Stimulated activated CD4-positive, alpha-beta T cell treated with anti-CD3 and anti-CD28 coated beads, Interleukin-4, amount 100 ng/mL, for 1 hour (primary cell): Measurements from ENCODE around the gene CDON.

ENCODE experiments used
- DNase-seq: peaks from one replicate; pipeline ENCODE4 v3.0.0-alpha.2; 2020

Gene CDON

DNA sequence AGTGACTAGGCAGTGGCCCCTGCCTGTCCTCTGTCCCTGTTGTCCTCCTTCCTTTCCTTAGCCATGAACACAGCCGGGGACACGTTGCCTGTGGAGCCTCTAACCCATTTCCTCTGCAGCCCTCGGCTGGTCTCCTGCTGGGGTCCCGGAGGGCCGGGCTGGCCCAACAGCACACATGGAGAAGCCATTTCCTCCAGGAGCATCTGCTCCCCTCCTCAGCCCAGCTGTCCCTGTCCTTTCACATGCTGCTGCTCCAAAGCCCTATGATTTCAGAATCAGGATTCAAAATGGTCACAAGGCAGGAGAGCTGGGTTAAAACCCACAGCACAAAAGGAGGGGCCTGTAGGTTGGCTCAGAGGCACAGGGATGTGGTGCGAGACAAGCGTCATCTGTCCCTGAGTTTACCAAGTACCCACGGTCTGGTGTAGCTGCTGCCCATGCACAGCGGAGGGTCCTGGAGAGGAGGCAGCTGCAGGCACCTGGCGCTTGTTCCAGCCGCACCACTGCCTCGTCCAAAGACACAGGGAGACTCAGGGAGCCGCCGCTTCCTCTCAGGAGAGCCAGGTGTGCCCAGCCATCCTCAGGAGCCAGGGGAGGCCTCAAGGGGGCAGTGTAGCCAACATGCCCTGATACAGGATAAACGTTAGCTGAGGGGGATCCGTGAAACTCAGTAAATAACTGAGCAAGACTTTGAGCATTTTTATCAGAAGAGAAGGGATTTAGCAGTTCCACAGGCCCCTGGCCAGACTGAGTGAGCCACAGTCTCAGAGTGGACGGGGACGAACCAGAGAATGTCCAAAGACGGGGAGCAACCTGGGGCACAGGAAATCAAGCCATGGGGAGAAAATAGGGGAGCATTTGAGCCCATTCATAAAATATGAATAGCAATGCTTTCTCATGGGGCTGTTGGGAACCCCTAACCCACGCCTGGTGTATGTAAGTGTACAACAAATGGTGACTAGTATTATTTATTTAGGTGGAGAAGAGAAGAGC lies 120.8 kb downstream of the CDON start:
- peak; percentile 61 for DNase-seq

- DNase-seq = no peak
These were observed 121.4 kb downstream of the CDON start for GRCh38 chr11:125941267-125941618.

DNA sequence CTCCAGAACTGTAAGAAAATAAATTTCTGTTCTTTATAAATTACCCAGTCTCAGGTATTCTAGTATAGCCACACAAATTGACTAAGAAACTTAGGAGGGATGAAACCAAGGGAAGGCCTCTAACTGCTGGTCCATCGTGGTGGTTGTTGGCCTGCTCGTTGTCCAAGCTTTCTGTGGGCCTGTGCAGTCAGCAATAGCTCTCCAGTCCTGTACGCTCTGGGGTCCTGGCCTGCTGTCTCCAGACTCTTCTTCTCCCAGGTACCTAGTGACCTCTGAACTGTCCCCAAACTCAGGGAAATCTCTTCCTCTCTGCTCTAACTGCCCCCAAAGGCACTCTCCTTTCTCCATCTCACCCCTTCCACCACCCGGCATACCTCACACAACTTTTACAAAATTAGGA lies 122.5 kb downstream of the CDON start:
- no peak for DNase-seq

DNA sequence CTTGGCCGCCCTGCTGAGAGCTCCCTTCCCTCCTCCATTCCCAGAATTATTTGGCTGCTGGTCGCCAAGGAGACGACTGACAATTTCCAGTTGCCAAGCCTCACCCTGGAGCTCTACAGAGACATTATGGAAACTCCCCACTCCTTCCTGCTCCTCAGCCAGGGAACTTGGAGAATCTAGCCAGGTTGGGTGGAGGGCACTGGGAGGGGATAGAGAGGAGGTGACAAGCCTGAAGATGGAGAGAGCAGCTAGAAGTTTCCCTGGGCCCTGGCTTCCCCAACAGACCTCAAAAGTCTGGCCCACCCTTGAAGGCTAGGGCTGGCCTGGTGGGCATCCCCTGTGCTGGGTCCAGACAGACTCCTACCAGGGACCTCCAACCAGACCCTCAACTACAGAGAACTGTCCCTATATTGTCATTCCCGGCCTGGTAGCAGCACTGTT lies 123.6 kb downstream of the CDON start:
- DNase-seq = no peak

DNA sequence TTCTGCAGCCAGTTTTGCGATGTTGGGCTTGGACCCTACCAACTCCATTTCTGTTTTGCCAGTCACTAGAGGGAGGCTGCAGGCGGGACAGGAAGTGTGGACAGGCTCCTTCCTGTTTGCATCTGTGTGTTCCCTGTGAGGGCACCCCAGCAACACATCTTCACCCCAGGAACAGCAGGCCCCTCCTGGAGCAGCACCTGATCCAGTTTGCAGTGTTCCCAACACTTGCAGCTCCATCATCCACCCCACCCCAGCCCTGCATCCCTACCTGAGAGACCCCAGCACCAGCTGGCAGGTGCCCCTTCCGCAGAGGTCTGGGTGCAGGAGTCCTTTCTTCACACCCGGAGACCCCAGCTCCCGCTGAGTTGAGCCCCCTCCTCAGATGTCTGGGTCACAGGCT lies 124.2 kb downstream of the CDON start:
- no peak for DNase-seq

DNA sequence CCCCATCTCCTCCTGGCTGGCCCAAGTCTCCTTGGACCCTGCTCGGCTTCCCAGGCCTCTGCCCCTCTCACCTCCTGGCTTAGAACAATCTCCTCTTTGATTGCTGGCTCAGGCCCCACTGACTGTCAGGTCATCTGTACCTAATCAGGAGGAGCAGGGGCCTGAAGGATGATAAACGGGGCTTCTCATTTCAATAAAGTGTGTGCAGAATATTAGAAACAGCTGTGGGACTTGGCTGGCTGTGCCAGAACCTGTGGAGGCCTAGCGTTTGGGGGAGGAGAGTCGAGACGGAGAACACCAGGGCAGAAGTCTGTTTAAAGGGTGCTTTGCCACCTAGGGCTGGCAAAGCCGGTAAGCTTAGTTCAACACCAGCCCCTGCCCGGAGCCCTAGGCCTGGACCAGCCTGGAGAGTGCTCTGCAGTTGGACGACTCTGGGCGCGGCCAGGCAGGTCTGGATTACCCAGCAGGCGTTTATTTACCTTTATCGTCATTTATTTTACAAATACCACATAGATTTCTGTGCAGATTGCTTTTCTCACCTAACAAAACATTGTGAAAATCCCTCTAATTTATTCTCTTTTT lies 127.0 kb downstream of the CDON start:
- no peak for DNase-seq

- no peak for DNase-seq
These were observed 127.6 kb downstream of the CDON start for GRCh38 chr11:125935056-125935455.

DNA sequence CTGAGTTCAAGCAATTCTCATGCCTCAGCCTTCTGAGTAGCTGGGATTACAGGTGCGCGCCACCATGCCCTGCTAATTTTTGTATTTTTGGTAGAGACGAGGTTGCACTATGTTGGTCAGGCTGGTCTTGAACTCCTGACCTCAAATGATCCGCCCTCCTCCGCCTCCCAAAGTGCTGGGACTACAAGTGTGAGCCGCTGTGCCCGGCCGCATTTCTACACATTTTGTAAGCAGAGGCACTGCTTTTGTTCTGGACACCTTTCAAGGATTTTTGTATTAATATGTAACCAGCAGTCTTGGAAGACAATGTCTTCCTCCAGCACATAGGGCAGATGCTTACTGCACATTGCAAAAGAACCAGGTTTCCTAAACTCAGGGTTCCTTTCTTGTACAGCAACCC lies 128.2 kb downstream of the CDON start:
- no peak for DNase-seq

DNA sequence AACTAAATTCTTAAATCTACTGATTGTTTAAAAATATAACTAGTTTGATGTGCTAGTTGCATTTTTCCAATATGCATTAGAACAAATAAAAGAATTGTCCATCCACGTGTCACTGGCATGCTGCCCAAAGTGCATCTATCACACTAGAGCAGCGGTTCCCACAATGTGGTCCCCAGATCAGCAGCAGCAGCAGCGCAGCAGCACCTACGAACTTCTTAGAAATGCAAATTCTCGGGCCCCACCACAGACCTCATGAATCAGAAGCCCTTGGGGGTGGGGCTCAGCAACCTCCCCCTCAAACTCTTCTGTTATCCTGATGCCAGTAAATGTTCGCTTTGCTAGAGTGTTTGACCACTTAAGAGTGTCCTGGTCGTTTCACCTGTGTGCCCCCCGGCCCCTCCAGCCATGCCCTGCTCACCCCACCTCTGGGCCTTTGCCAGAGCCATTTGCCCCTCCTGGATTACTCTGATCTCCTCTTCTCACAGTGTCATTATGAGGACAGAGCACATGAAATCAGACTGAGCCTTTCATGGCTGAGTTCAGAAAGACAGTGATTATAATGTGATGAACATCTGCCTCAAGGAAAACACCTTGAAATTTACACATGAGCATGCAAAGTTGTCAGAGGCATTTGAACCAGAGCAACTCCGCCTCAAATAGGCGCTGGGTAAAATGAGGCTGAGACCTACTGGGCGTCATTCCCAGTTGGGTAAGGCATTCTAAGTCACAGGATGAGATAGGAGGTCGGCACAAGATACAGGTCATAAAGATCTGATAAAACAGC lies 129.4 kb downstream of the CDON start:
- no peak for DNase-seq

DNA sequence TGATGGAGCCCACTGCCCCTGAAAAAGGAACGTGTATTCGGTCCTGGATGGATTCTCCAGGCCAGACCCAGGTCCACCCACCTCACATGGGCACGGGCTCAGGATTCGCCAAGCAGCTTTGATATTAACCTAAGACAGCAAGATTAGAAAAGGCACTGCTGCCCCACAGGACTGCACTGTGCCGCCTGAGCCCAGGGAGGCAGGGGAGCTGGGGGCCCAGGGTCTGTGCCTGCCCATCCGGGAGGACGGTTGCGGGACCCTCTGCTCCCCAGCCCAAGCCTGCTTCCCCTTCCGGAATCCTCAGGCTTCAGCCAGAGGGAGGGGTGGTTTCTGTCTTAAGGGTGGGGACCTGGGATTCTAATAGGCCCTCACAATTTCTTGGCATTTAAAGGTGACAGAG lies 130.4 kb downstream of the CDON start:
- no peak for DNase-seq

DNA sequence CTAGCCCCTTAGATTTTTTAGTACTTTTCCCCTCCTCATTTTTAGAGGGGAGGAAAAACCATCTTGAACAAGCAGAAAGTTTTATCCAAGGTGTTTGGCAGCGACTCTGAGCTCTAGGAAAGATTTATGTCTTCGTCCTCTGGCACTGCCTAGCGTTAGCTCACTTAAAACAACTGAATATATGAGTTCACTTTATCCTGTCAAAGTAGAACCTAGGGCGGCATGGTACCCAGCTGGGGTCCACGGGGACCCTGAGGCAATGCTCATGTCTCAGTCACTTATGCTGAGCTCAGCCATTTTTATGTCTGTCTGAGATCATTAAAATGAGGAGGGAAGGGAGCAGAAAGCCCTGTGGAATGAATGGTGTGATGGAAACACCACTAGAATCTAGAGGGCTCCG lies 131.0 kb downstream of the CDON start:
- DNase-seq = no peak

DNA sequence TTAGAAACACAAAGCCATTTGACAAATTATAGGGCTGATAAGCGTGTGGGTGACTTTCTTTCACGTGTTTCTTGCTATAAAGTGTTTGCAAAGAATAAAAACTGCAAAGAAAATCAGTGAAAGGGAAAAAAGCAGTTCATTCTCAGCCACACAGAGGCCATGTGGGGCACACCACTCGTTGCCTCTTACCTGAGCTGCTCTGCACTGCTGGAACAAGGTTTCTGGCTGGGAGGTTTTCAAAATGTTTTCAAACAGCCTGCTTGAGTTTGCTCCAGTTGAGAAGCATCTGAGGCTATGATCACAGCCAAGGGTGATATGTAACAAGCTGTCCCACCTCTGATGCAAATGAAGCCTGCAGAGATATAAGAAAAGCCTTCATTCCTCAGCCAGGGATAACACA lies 131.6 kb downstream of the CDON start:
- no peak for DNase-seq

DNA sequence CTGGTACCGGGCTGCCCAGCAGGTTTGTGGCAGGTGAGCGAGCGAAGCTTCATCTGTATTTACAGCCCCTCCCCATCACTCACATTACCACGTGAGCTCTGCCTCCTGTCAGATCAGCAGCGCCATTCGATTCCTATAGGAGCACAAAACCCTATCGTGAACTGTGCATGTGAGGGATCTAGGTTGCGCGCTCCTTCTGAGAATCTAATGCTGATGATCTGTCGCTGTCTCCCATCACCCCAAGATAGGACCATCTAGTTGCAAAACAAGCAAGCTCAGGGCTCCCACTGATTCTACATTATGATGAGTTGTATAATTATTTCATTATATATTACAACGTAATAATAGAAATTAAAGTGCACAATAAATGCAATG lies 132.6 kb downstream of the CDON start:
- DNase-seq = no peak

- DNase-seq = no peak
These were observed 133.1 kb downstream of the CDON start for GRCh38 chr11:125929445-125930075.

GRCh38 chr11:125926682-125927081 lies 136.0 kb downstream of the CDON start:
- DNase-seq = no peak

DNA sequence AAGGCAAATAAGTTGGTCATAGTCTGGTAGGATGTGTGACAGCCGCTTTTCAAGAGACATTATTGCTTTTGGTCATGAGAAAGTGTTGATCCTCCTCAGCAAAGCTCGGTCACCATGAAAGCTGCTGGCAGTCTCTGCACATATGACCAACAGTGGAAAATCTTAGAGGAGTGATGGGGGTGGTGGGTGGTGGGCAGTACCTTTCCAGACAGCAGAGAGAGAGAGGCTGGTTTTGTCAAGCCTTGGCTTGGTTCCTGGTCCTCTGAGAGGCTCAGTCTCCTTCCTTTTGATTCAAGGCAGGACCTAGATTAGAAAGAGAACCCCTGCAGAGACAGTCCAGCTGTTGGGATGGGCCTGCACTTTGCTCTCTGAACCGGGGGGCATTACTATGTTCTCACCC lies 136.9 kb downstream of the CDON start:
- DNase-seq = no peak

GRCh38 chr11:125925247-125925740 lies 137.4 kb downstream of the CDON start:
- DNase-seq = no peak

- no peak for DNase-seq
These were observed 138.2 kb downstream of the CDON start for GRCh38 chr11:125924384-125925007.

- DNase-seq = no peak
These were observed 139.0 kb downstream of the CDON start for GRCh38 chr11:125923633-125924032.

- DNase-seq = peak; percentile 43
These were observed 139.6 kb downstream of the CDON start for GRCh38 chr11:125923012-125923579.

- no peak for DNase-seq
These were observed 140.5 kb downstream of the CDON start for GRCh38 chr11:125922156-125922555.

GRCh38 chr11:125921042-125921441 lies 141.6 kb downstream of the CDON start:
- no peak for DNase-seq
